GM21360 (cell line): ENCODE results near the gene RAPGEF1.

Experiments used
- ATAC-seq: cut with Tn5 transposase; IDR thresholded peaks from one replicate; pipeline ENCODE4 v1.9.1; 2021; ENCODE audit warnings: mild to moderate bottlenecking, moderate library complexity; ENCODE audit not compliant: unreplicated experiment

Gene RAPGEF1

GRCh38 chr9:131591845-131592208 is 148.0 kb downstream of the RAPGEF1 start:
- no peak for ATAC-seq

- no peak for ATAC-seq
Observed at GRCh38 chr9:131590907-131591844, 148.7 kb downstream of the RAPGEF1 start.

- ATAC-seq, result no peak
Observed at GRCh38 chr9:131590449-131590848, 149.4 kb downstream of the RAPGEF1 start.

- ATAC-seq, result no peak
Observed at GRCh38 chr9:131589993-131590392, 149.9 kb downstream of the RAPGEF1 start.

GRCh38 chr9:131589124-131589711 is 150.7 kb downstream of the RAPGEF1 start:
- no peak for ATAC-seq

GRCh38 chr9:131588396-131588795 is 151.5 kb downstream of the RAPGEF1 start:
- no peak for ATAC-seq

GRCh38 chr9:131587906-131588305 is 152.0 kb downstream of the RAPGEF1 start:
- ATAC-seq, result no peak

GRCh38 chr9:131587331-131587730 is 152.5 kb downstream of the RAPGEF1 start:
- no peak for ATAC-seq

- ATAC-seq, result no peak
Observed at GRCh38 chr9:131585375-131585774, 154.5 kb downstream of the RAPGEF1 start.

GRCh38 chr9:131584858-131585257 is 155.0 kb downstream of the RAPGEF1 start:
- ATAC-seq, result no peak

GRCh38 chr9:131583836-131584555 is 155.9 kb downstream of the RAPGEF1 start:
- ATAC-seq, result no peak

GRCh38 chr9:131583337-131583645 is 156.6 kb downstream of the RAPGEF1 start:
- no peak for ATAC-seq

- ATAC-seq, result no peak
Observed at GRCh38 chr9:131582466-131583336, 157.2 kb downstream of the RAPGEF1 start.

GRCh38 chr9:131582056-131582455 is 157.8 kb downstream of the RAPGEF1 start:
- no peak for ATAC-seq

- no peak for ATAC-seq
Observed at GRCh38 chr9:131580358-131580757, 159.5 kb downstream of the RAPGEF1 start.

- no peak for ATAC-seq
Observed at GRCh38 chr9:131579789-131580211, 160.1 kb downstream of the RAPGEF1 start.

GRCh38 chr9:131578731-131579504 is 161.0 kb downstream of the RAPGEF1 start:
- peak; percentile 50 for ATAC-seq

- no peak for ATAC-seq
Observed at GRCh38 chr9:131578021-131578420, 161.9 kb downstream of the RAPGEF1 start.

GRCh38 chr9:131577005-131578000 is 162.6 kb downstream of the RAPGEF1 start:
- ATAC-seq, result no peak
